ENCODE results near the gene SLC22A3.
"Not testable (repeated sequence)": the region's sequence is repeated elsewhere in the genome, so short reads cannot be mapped to it uniquely, and the experiment has no call there.

Gene SLC22A3

GRCh38 chr6:160438481-160438880, 90.3 kb downstream of the SLC22A3 start:
- no peaks in the 10 kb centered on the region for H3K4me1 ChIP-seq (ENCODE audit: insufficient read depth, poor library complexity, severe bottlenecking)
- H3K4me3 ChIP-seq (ENCODE audit: severe bottlenecking): no peak overlapping the region
- H3K27ac ChIP-seq (ENCODE audit: poor library complexity, severe bottlenecking): no peak overlapping the region
- H3K27me3 ChIP-seq (ENCODE audit: insufficient read depth, poor library complexity, severe bottlenecking): no peaks in the 10 kb centered on the region
- no peak for ATAC-seq (ENCODE audit: low read depth)
- H3K36me3 ChIP-seq (ENCODE audit: low read depth): no peaks in the 10 kb centered on the region
- no peaks in the 10 kb centered on the region for H3K9me3 ChIP-seq (ENCODE audit: severe bottlenecking)
- no peak for TF ChIP-seq CTCF (IDR thresholded peaks at IDR 0.05; ENCODE audit: poor library complexity, severe bottlenecking)
- DNase-seq (ENCODE audit: low spot score): no peak

- no peak for TF ChIP-seq CTCF (IDR thresholded peaks at IDR 0.05; ENCODE audit: poor library complexity, severe bottlenecking)
- Histone ChIP-seq H3K9me3 (ENCODE audit: severe bottlenecking) (no peaks in the 10 kb centered on the region), H3K27me3 (ENCODE audit: insufficient read depth, poor library complexity, severe bottlenecking) (no peaks in the 10 kb centered on the region), H3K4me1 (ENCODE audit: insufficient read depth, poor library complexity, severe bottlenecking) (no peaks in the 10 kb centered on the region), H3K36me3 (ENCODE audit: low read depth) (no peaks in the 10 kb centered on the region), H3K4me3 (ENCODE audit: severe bottlenecking) (no peak overlapping the region), H3K27ac (ENCODE audit: poor library complexity, severe bottlenecking) (no peak overlapping the region)
- ATAC-seq (ENCODE audit: low read depth): no peak
- no peak for DNase-seq (ENCODE audit: low spot score)
These were observed 91.6 kb downstream of the SLC22A3 start for GRCh38 chr6:160439751-160440150.

- ATAC-seq (ENCODE audit: low read depth): no peak
- Histone ChIP-seq H3K9me3 (ENCODE audit: severe bottlenecking) (no peaks in the 10 kb centered on the region), H3K27me3 (ENCODE audit: insufficient read depth, poor library complexity, severe bottlenecking) (no peaks in the 10 kb centered on the region), H3K4me3 (ENCODE audit: severe bottlenecking) (no peak overlapping the region), H3K4me1 (ENCODE audit: insufficient read depth, poor library complexity, severe bottlenecking) (no peaks in the 10 kb centered on the region), H3K27ac (ENCODE audit: poor library complexity, severe bottlenecking) (no peak overlapping the region), H3K36me3 (ENCODE audit: low read depth) (no peaks in the 10 kb centered on the region)
- TF ChIP-seq CTCF (IDR thresholded peaks at IDR 0.05; ENCODE audit: poor library complexity, severe bottlenecking): no peak
- no peak for DNase-seq (ENCODE audit: low spot score)
These were observed 94.0 kb downstream of the SLC22A3 start for GRCh38 chr6:160442151-160442550.

GRCh38 chr6:160445130-160445529, 97.0 kb downstream of the SLC22A3 start:
- no peak for ATAC-seq (ENCODE audit: low read depth)
- Histone ChIP-seq H3K4me1 (ENCODE audit: insufficient read depth, poor library complexity, severe bottlenecking) (no peaks in the 10 kb centered on the region), H3K4me3 (ENCODE audit: severe bottlenecking) (no peak overlapping the region), H3K27me3 (ENCODE audit: insufficient read depth, poor library complexity, severe bottlenecking) (no peaks in the 10 kb centered on the region), H3K36me3 (ENCODE audit: low read depth) (no peaks in the 10 kb centered on the region), H3K9me3 (ENCODE audit: severe bottlenecking) (no peaks in the 10 kb centered on the region), H3K27ac (ENCODE audit: poor library complexity, severe bottlenecking) (no peak overlapping the region)
- TF ChIP-seq CTCF (IDR thresholded peaks at IDR 0.05; ENCODE audit: poor library complexity, severe bottlenecking): no peak
- no peak for DNase-seq (ENCODE audit: low spot score)

- ATAC-seq (ENCODE audit: low read depth) (no peak), DNase-seq (ENCODE audit: low spot score) (no peak)
- no peaks in the 10 kb centered on the region for H3K36me3 ChIP-seq (ENCODE audit: low read depth)
- H3K4me1 ChIP-seq (ENCODE audit: insufficient read depth, poor library complexity, severe bottlenecking): no peaks in the 10 kb centered on the region
- no peak overlapping the region for H3K4me3 ChIP-seq (ENCODE audit: severe bottlenecking)
- H3K27ac ChIP-seq (ENCODE audit: poor library complexity, severe bottlenecking): no peak overlapping the region
- no peaks in the 10 kb centered on the region for H3K27me3 ChIP-seq (ENCODE audit: insufficient read depth, poor library complexity, severe bottlenecking)
- no peak for TF ChIP-seq CTCF (IDR thresholded peaks at IDR 0.05; ENCODE audit: poor library complexity, severe bottlenecking)
- no peaks in the 10 kb centered on the region for H3K9me3 ChIP-seq (ENCODE audit: severe bottlenecking)
These were observed 99.2 kb downstream of the SLC22A3 start for GRCh38 chr6:160447350-160447749.

- DNase-seq (ENCODE audit: low spot score); H3K27ac ChIP-seq (ENCODE audit: poor library complexity, severe bottlenecking); H3K36me3 ChIP-seq (ENCODE audit: low read depth); ATAC-seq (ENCODE audit: low read depth); H3K9me3 ChIP-seq (ENCODE audit: severe bottlenecking); H3K27me3 ChIP-seq (ENCODE audit: insufficient read depth, poor library complexity, severe bottlenecking); H3K4me3 ChIP-seq (ENCODE audit: severe bottlenecking); H3K4me1 ChIP-seq (ENCODE audit: insufficient read depth, poor library complexity, severe bottlenecking): not testable (repeated sequence)
These were observed 101.6 kb downstream of the SLC22A3 start for GRCh38 chr6:160449787-160450186.
